Embryonic facial prominence (tissue), 1 donor: Measurements from ENCODE around the gene ATXN10.

Source experiments
- DNase-seq: peaks from one replicate; pipeline ENCODE4 v3.0.0-alpha.2; 2016; ENCODE audit errors: extremely low spot score

Gene ATXN10

DNA sequence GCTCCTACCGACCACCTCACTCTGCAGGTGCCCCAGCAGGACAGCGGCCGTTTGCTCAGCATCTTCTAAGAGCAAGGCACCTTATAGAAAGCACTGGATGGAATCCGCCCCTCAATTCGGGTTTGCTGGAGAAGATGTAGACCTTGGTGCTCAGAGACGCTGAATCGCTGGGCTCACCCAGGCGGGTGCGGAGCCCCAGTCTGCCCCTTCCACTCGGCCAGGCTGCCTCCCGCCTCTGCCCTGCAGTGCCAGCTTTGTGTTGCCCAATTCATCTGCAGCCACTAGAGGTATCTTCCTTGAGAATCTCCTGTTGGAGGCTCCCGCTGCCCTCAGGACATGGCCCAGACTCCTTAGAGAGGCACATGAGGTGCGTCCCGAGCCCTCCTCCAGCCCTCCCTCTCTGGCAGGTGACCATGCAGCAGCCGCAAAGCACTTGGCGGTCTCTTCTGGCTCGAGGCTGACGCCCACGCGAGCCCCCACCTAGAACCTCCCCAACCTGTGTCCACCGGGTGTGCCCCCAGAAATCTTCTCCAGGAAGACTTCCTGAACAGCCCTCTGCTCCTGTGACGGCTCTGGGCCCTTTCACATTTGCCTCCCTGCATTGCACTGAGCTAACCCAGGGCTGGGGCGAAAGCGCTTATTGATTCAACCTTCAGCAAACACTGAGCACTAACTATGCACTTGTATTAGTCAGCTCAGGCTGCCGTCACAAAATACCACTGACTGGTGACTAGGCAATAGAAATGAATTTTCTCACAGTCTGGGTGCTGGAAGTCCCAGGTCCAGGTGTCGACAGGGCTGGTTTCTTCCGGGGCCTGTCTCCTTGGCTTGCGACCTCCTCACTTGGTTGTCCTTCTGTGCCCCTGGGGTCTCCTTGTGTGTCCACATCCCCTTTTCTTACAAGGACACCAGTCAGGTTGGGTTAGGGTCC lies 187.9 kb downstream of the ATXN10 start:
- no peak for DNase-seq

DNA sequence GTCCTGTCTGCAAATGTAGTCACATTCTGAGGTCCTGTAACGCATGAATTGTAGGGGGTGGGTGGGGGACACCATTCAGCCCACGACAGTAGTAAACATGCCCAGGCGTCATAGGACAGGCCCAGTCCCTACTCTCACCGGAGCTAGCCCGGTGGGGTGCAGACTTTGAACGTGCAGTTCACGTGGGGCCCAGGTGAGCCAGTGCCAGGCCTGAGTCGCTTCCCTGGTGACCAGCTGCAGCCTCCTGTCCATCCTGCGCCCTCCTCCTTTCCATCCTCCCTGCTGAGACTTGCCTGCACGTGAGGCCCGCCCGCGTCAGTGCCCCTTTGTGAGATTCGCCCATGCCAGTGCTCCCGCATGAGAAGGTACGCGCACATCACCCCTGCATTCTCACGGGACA lies 188.6 kb downstream of the ATXN10 start:
- no peak for DNase-seq

DNA sequence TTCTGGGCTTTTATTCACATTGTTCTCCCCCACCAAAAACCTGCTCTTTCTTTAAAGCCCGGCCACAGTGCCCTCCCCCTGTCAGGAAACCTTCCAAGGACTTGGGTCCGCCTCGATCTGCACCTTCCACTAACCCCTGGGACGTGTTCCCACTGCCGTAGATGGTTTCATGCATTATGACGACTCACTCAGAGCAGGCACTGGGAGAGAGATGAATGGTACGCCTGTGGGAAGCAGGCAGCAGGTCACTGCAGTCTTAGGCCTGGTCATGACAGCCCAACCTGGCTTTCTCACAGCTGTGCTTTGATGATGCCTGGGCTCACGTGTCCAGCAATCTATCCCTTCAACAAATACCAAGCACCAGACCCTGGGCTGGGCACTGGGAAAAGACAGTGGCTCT lies 189.6 kb downstream of the ATXN10 start:
- no peak for DNase-seq

DNA sequence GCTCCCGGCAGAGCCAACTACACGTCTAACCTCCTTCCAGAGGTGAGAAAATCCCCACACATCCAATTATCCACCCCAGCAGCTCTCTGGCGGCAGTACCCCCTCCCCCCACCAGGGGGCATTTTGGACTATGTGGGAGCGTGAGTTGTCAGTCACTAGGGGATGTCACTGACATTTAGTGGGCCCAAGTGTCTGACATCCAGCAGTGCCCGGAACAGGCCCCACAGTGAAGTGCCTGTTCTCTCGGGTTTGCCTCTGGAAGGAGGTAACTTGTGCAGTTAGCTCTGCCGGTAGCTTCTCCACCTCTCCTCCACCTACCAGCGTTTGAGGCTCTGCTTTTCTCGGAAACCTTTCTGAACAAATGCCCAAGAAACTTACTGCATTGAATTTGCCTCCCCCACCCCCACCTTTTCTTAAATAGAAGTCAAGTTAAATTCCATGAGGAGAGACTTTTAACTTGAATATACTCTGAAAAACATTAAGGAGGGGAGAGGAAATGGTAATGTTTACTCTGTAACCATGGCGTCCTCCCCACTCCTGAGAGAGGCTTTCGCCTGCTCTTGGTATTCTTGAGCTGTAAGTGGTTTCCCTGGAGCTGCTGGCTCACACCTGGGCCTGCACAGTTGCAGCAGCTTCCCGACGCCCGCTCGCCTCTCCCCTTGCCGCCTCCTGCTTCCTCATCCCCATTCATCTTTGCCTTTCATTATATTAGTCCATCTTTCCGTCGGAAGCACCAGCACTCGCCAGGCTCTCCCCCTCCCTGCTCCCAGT lies 192.5 kb downstream of the ATXN10 start:
- peak; percentile 60 for DNase-seq

DNA sequence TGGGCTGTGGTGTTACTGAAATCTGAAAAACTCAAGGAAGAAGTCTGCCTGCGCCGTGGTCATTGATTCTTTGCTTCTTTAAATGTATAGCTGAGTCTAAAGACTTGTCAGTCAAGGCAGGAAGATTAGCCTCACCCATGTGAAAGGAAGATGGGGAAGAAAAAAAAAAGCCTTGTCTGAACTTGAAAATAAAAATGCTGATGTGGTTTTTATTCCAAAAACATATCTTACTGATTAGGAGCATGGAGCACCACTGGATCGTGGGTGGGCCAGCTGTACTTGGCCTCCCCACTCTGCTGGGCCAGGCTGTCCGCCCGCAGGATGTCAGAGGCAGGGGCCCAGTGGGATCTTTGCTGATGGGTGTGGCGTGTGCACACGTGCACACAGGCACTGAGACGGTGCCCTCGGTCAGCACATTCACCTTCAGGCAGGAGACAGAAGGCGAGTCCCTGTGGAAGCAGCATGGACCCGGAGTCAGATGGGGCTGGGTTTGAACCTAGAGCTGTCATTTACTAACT lies 193.4 kb downstream of the ATXN10 start:
- DNase-seq, result no peak

DNA sequence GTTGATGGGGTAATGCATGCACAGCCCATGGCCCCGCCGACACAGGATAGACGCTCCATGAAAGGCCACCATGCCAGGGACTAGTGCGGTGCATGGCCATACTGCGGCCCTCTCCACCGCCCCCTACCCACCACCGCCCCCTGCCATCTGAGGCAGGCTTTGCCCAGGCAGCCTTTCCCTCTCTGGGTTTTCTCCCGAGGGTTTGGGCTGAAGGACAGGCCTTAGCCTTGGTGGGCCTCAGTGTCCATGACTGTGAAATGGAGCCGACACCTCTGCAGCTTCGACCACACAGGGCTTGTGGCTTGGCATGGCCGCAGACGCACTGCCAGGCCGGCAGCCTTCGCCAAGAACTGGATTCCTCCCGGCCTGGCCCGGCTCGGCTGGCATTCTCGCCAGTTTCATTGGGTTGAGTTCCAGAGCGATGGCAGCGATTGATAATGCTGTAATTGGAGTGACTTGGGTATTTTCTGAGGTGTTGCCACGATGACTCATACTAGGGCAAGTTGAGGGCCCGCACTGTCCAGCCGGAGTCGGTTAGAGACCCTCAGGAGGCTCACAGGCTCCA lies 194.0 kb downstream of the ATXN10 start:
- DNase-seq, result no peak

DNA sequence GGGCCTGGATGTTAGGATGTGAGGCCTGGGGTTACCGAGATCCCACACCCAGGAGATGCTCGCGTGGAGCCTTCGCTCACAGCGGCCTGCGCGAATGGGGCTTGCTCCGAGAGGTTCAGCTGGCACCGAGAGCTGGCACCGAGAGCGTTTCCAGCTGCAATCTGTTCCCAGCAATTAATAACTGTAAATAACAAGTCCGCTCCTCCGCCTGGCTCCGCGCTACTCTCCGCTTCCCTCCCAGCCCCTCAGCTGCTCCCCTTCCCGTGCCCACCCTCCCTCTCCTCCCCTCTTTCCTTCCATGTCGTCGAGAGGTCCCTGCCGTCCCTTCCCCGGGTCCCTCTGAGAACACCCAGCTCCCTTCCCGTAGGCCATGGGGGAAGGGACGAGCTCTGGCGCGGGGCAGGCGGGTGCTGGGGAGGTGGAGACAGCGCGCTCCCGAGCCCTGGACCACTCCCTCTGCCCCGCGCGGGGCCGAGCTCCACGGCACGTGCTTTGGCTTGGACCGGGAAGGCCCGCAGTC lies 194.6 kb downstream of the ATXN10 start:
- no peak for DNase-seq

DNA sequence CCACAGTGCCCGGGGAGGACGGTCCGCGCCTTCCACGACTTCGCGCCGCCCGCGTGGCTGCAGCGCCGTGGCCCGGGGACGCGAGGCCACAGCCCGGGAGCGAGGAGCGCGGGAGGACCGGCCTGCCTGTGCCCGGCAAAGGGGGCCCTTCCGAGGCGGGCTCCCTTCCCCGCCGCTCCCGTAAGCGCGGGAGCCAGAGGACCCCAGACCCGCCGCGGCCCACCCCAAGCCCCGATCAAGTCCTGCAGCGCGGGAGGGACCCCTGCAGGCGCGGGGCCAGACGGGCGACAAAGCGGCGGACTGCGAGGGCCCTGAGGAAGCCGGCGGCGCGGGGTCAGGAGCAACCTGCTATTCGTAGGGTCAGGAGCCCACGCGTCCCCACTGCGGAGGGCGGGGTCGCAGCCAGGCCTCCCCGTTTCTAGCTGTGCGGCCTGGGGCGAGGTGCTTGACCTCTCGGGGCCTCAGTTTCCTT lies 195.0 kb downstream of the ATXN10 start:
- no peak for DNase-seq

DNA sequence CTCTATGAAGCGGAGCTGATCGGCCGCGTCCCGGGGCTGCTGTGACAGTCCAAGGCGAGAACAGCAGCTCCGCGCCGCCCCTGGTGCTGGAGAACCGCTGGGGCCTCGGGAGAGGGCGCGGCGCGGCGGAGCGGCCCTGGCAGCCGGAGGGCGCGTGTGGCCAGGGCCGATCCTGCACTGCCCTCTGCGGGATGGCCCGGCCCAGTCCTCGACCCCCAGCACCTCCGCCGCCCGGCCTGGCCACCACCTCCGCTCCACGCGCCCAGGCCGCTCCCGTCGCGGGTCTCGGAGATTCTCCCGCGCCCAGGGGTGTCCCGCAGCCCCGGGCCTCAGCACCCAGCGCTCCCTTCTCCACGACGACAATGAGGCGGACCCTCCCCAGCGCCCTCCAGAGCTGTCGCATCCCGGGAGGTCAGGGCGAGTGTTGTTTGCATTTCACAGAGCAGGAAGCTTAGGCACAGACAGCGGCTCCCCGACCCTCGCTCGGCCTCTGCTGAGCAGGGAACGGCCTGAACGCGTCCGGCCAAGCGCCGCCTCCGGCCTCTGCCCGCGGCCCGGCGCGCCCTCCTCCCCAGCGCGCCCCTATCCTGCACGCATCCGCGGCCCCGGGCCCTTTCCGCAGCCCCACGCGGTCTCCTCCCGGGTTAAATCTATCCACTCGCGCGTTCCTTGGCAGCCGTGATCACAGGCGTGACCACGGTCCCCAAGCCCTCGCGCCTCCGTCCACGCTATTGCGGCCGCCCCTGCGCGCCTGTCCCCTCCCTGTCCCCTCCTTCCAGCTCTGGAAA lies 195.7 kb downstream of the ATXN10 start:
- no peak for DNase-seq

DNA sequence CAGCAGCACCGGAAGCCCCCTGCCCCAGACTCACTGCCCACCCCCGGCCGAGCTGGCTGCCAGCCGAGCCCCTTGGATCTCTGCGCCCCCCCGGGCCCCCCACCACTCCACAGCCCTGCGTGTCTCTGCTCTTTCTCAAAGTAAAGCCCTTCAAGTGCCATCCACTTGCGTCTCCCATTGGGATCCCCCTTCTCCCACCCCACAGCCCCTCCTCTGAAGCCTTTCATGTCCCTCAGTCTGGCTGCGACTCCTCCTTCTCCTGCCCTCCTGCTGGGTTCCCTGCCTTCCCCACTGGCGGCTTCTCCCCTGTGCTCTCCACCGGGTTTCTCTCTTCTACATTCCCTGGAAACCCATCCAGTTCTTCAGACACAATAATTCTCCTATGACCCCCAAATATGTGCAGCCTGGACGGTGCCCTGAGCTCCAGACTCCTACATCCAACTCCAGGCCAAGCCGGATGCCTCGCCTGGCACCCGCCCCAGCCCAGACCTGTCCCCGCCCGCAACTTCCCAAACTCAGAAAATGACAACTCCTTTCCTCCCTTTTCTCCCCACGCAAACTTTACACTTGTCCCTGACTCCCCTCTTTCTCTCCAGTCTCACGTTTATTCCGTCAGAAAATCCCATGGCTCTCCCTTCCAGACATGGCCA lies 196.4 kb downstream of the ATXN10 start:
- DNase-seq, result no peak

DNA sequence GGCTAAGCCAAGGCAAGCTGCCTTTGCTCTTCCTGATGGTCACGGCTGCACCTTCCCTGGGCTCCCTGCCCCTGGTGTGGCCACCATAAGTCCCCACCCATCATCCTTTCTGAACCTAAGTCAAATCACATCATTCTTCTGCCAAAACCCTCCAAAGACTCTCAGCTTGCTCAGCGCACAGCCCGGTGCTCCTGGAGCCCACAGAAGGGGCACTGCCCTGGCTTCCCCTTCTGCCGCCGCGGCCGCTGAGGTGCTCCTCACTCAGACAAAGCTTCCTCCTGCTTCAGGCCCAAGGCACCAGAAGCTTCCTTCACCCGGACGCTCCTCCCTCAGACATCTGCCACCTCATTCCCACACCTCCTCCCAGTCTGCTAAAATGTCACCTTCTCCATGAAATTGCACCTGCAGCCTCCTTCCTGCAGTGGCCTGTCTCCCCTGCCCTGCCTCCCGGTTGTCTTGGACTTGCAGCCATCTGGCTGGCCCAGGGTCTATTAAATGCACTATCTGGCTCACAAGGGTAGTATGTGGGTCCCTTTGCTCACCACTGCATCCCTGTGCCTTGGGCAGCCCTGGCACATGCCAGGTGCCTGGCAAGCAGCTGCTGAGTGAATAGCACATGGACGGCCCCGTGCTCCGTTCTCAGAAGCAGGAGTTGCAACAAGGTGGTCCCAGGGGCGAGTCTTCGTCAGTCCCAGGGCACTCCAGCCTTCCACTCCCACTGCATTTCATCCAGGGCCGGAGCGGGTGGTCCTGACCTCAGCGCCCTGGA lies 197.1 kb downstream of the ATXN10 start:
- DNase-seq, result no peak

DNA sequence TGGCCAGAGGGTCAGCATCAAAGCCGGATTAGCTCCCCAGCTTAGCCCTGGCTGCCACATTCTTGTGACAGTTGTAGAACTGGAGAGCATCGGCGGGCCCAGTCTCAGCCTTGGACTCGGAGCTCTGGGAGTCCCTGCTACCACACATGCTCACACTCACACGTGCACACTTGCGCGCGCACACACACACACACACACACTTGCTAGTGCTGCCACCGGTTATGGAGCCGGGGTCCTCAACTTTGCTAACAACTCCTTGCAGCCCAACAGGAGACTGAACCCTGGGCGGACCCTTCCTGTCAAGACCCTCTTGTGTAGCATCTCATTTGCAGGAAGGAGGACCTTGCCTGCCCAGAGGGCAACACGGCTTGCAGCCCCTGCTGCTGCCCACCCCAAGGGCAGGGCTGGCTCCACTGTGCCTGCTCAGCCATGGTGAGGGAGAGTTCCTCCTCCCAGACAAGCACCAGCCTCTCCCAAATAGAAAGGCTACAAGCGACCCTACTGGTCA lies 197.8 kb downstream of the ATXN10 start:
- no peak for DNase-seq

DNA sequence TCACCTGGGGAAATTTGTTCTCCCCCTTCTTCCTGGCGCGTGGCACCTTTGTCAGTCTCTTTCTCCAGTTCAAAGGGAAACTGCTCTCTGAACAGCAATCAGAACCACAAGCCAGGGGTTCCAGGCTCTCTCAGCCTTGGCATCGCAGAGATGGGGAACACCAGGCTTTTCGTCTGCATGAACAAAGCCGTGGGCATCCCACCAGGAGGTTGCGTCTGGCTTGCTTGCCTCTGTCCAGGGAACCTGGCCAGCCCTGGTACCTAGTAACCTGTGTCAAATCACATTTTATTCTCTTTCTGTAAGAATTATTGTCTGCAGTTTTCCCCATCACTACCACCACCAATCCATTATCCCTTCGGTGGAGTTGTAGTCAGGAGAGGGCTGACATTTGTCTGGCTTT lies 198.4 kb downstream of the ATXN10 start:
- DNase-seq, result no peak

DNA sequence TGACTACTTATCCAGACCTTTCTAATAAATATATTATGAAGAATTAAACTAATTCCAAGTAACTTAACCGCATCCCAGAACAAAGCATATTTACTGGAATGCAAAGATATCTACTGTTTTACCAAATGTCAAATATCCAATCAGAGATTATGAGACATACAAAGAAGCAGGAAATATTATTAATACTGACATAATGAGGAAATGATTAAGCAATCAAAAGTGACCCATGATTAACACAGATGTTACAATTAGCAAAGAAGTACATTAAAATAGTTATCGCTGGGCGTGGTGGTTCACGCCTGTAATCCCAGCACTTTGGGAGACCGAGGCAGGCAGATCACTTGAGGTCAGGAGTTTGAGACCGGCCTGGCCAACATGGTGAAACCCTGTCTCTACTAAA lies 200.1 kb downstream of the ATXN10 start:
- DNase-seq, result no peak

DNA sequence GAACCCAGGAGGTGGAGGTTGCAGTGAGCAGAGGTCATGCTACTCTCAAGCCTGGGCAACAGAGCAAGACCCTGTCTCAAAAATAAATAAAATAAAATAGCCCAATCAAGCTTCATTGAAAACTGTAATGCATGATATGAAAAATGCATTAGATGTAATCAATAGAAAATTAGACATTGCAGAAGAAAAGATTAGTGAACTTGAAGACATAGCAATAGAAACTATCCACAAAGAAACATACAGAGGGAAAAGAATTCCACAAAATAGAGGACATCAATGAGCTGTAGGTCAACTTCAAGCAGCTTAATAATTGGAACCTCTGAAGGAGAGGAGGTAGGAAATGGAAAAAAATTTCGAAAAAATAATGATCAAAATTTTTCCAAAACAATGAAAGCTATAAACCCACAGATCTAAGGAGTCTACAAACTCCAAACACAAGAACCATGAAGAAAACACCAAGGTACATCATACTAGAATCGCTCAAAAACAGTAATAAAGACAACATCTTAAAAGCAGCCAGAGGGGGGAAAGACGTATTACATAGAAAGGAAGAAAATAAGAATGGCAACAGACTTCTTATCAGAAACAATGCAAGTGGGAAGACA lies 201.1 kb downstream of the ATXN10 start:
- no peak for DNase-seq

DNA sequence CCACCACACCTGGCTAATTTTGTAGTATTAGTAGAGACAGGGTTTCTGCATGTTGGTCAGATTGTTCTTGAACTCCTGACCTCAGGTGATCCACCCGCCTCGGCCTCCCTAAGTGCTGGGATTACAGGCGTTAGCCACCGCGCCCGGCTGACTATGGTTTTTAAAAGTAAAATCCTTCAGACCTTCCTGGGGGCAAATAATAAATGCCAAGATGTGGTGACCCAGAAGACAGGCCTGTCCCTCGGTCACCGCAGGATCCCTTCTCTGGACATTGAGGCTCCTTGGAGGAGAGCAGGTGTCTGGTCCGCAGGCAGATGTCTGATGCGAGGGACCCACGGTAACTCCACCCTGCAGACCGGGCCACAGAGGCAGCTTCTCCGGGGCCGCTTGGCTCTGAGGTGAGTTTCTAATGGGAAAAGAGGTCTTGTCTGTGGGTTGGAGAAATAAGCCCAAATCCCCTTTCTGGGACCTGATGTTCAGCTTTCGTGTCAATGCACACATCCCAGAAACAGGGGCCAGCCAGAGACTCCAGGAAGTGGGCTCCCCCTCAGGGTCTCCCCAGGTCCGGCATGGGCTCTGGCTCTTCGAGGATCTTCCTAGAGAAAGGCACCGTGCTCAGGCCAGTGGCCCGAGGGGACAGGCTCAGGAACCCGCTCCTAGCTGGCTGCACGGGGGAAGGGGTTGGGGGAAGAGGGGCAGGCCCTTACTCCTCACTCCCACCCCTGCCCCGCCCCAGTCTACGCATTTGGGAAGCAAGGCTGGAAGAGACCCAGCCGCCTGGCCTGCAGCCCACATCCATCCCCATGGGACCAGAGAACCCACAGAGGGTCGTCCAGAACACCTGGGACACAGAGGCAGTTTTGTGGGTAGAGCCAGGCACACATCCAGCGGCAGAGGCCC lies 204.8 kb downstream of the ATXN10 start:
- DNase-seq, result no peak

DNA sequence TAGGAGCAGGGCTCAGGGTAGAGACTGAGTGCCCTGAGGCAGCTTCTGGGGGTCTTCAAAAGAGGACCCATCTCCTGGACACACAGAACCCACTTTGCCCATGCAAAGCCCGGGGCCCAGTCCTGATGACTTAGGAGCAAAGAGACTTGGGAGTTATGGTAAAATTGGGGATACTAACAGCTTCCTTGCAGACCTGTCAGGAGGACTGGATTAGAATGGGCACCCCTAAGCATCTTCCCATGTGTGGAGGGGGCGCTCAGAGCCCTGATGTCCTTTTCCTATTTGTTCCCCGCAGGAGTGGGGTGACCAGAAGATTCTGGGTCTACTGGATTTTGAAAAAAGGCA lies 205.4 kb downstream of the ATXN10 start:
- DNase-seq, result no peak

DNA sequence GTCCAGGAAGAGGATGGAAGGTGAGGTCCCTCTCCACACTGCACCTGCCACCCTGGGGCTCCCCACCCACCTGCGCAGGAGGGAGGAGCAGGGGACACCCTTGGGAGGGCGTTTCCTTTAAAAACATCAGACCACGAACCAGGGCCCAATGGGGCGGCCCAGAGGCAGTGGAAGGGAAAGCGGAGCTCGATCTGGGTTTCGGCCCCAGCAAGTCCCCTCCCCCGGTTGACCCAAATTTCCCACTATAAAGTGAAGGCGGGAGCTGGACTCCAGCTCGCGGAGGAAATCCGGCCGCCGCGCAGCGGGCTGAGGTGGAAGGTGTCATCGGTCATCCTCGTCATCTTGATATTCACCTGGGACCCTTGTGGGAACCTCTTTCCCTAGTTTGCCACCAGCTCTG lies 206.0 kb downstream of the ATXN10 start:
- no peak for DNase-seq
